CD14-positive monocyte (primary cell): Measurements from ENCODE around the gene ALG14. TPM values are rescaled to one million over a fixed set of nuclear protein-coding genes. Genes with fewer than 3 reads are reported as not detected.

Experiments used
- DNase-seq, 3 donors: peaks; one replicate each; pipeline ENCODE4 v3.0.0-alpha.2; 2011 to 2022
- H2AFZ ChIP-seq: 2 replicates; pipeline ENCODE4 v1.6.0; 2012; ENCODE audit warnings: mild to moderate bottlenecking, low read depth, low read length, inconsistent platforms; ENCODE audit not compliant: insufficient read depth, poor library complexity, severe bottlenecking
- H3K27ac ChIP-seq, 2 donors: 1 replicate in 1 of 2; 2 replicates in 1 of 2; pipeline ENCODE4 v1.5.1; 2012 to 2013; ENCODE audit warnings: low read length in 2 of 2, control low read depth in 1 of 2, inconsistent platforms in 1 of 2, low read depth in 1 of 2, mild to moderate bottlenecking in 1 of 2
- H3K27me3 ChIP-seq, 2 donors: one replicate each; pipeline versions ENCODE4 v1.6.0 to v1.6.1; 2011 to 2013; ENCODE audit warnings: low read length in 2 of 2; ENCODE audit not compliant: control insufficient read depth in 2 of 2, insufficient read depth in 2 of 2
- H3K36me3 ChIP-seq, 2 donors: replicated peaks in 1 of 2; 1 replicate in 1 of 2; 2 replicates in 1 of 2; pipeline versions ENCODE4 v1.5.1 to v1.6.1; 2012 to 2013; ENCODE audit warnings: low read length in 2 of 2, control low read depth in 1 of 2, inconsistent platforms in 1 of 2, mild to moderate bottlenecking in 1 of 2; ENCODE audit not compliant: insufficient read depth in 2 of 2, control insufficient read depth in 1 of 2
- H3K4me1 ChIP-seq, 2 donors: 1 replicate in 1 of 2; 2 replicates in 1 of 2; pipeline versions ENCODE4 v1.5.1 to v1.6.1; 2012 to 2013; ENCODE audit warnings: low read length in 2 of 2, control low read depth in 1 of 2, inconsistent platforms in 1 of 2, mild to moderate bottlenecking in 1 of 2, moderate library complexity in 1 of 2; ENCODE audit not compliant: insufficient read depth in 2 of 2, control insufficient read depth in 1 of 2
- H3K4me2 ChIP-seq: replicated peaks from 2 replicates; pipeline ENCODE3; 2012; ENCODE audit warnings: low read length, moderate library complexity, mild to moderate bottlenecking; ENCODE audit not compliant: poor library complexity, severe bottlenecking; ENCODE audit errors: extremely low read depth
- H3K4me3 ChIP-seq, 3 experiments: fragments of 200-600 bp in 1 of 3; sonication (generic) in 1 of 3; replicated peaks in 1 of 3; 1 replicate in 2 of 3; 2 replicates in 1 of 3; pipeline ENCODE4 v1.5.1; 2011 to 2013; ENCODE audit warnings: low read length in 3 of 3, mild to moderate bottlenecking in 3 of 3, control low read depth in 2 of 3, low read depth in 2 of 3, inconsistent platforms in 1 of 3, moderate library complexity in 1 of 3
- H3K79me2 ChIP-seq: 2 replicates; pipeline ENCODE4 v1.6.0; 2012; ENCODE audit warnings: mild to moderate bottlenecking, control low read depth, inconsistent platforms, low read length, moderate library complexity; ENCODE audit not compliant: insufficient read depth
- H3K9ac ChIP-seq: 2 replicates; pipeline ENCODE4 v1.6.0; 2017; ENCODE audit warnings: low read length, mild to moderate bottlenecking; ENCODE audit not compliant: insufficient read depth, poor library complexity, severe bottlenecking
- H3K9me3 ChIP-seq, 2 donors: replicated peaks in 1 of 2; 1 replicate in 1 of 2; 2 replicates in 1 of 2; pipeline versions ENCODE4 v1.5.1 to v1.6.1; 2012 to 2013; ENCODE audit warnings: low read length in 2 of 2, control low read depth in 1 of 2; ENCODE audit not compliant: control insufficient read depth in 1 of 2, insufficient read depth in 1 of 2
- H4K20me1 ChIP-seq: 2 replicates; pipeline ENCODE4 v1.6.0; 2012; ENCODE audit warnings: mild to moderate bottlenecking, low read length, control low read depth, moderate library complexity; ENCODE audit not compliant: insufficient read depth
- H3K27ac Mint-ChIP-seq, 7 donors: one replicate each; pipeline ENCODE4 v1.8.0; 2020; ENCODE audit warnings: mild to moderate bottlenecking in 7 of 7, mixed read lengths in 7 of 7, moderate library complexity in 6 of 7, inconsistent platforms in 2 of 7
- H3K27me3 Mint-ChIP-seq, 3 donors: one replicate each; pipeline ENCODE4 v1.8.0; 2021 to 2022; ENCODE audit warnings: low read depth in 3 of 3, mild to moderate bottlenecking in 3 of 3, mixed read lengths in 3 of 3, moderate library complexity in 3 of 3, inconsistent platforms in 1 of 3
- H3K36me3 Mint-ChIP-seq, 2 donors: one replicate each; pipeline ENCODE4 v1.8.0; 2020; ENCODE audit warnings: mixed read lengths in 2 of 2, inconsistent platforms in 1 of 2, mild to moderate bottlenecking in 1 of 2
- H3K4me1 Mint-ChIP-seq: one replicate; pipeline ENCODE4 v1.8.0; 2020; ENCODE audit warnings: mild to moderate bottlenecking, mixed read lengths
- H3K4me3 Mint-ChIP-seq, 2 donors: one replicate each; pipeline ENCODE4 v1.8.0; 2020; ENCODE audit warnings: mild to moderate bottlenecking in 2 of 2, mixed read lengths in 2 of 2, moderate library complexity in 1 of 2
- H3K9me3 Mint-ChIP-seq, 7 donors: one replicate each; pipeline ENCODE4 v1.8.0; 2020 to 2022; ENCODE audit warnings: mixed read lengths in 7 of 7, mild to moderate bottlenecking in 6 of 7, moderate library complexity in 6 of 7, inconsistent platforms in 2 of 7
- CTCF ChIP-seq: fragments of 200-600 bp; IDR thresholded peaks from one replicate; pipeline ENCODE4 v1.8.0; 2022; ENCODE audit warnings: antibody characterized with exemption, mild to moderate bottlenecking
- WGBS: methylation state at CpG from one replicate; pipeline ENCODE4 v1.1.5; 2013; ENCODE audit warnings: missing lambda C conversion rate; ENCODE audit not compliant: insufficient coverage; 5-methylcytosine and 5-hydroxymethylcytosine counted together
- intact Hi-C, 2 donors: fragments of 100-400 bp; cut with micrococcal nuclease; formaldehyde crosslinking; loops; one replicate each; pipeline versions ENCODE4 v1.15.0 to v1.15.1; 2023
- polyA plus RNA-seq, 3 donors: library from polyadenylated mRNA; depleted of rRNA in 1 of 3; unstranded in 2 of 3; stranded (reverse) in 1 of 3; fragments of 300-500 nt in 2 of 3; fragments of >200 nt in 1 of 3; fragmentation: Illumina TruSeq in 2 of 3; gene quantifications; 1 replicate in 2 of 3; 2 replicates in 1 of 3; pipeline ENCODE4 v1.2.3, GENCODE V29; 2012 to 2021

The ALG14 gene
- polyA plus RNA-seq, 3 donors: 0.27 to 5.5 (median 4.4) TPM

- Histone ChIP-seq H3K4me2 (no peak overlapping the region), H3K36me3 (no peaks in the 10 kb centered on the region), H3K79me2 (no peaks in the 10 kb centered on the region), H4K20me1 (no peaks in the 10 kb centered on the region), H3K9me3 (no peaks in the 10 kb centered on the region), H2AFZ (no peak overlapping the region), H3K4me3 (no peak overlapping the region), H3K27ac (no peak overlapping the region), H3K4me1 (no peaks in the 10 kb centered on the region), H3K27me3 (peaks cover 0 to 2% of the 10 kb centered on the region in 2 donors), H3K9ac (no peak overlapping the region)
- H3K27me3 Mint-ChIP-seq: peaks cover 0 to 4% (median 0%) of the 10 kb centered on the region in 3 donors
- TF ChIP-seq CTCF: no peak
- peaks cover 0 to 2% (median 0%) of the 10 kb centered on the region in 7 donors for H3K9me3 Mint-ChIP-seq
- WGBS: no CpG with 5 or more reads among the region's 1 CpG
- intact Hi-C loops: loop anchor here in 1 of 2 donors (10.0 kb wide), 1 partner anchor 57 kb away; no protein-coding TSS in a partner anchor
- no peaks in the 10 kb centered on the region for H3K36me3 Mint-ChIP-seq
- no peaks in the 10 kb centered on the region for H3K4me1 Mint-ChIP-seq
- no peak overlapping the region for H3K4me3 Mint-ChIP-seq
- H3K27ac Mint-ChIP-seq: no peak overlapping the region
- DNase-seq: no peak
Observed at GRCh38 chr1:94947437-94947836, 125.3 kb downstream of the ALG14 start.

GRCh38 chr1:94946886-94947285, 125.9 kb downstream of the ALG14 start:
- H3K27me3 ChIP-seq: peaks cover 0 to 2% of the 10 kb centered on the region in 2 donors
- Mint-ChIP-seq H3K9me3 (peaks cover 0 to 2% (median 0%) of the 10 kb centered on the region in 7 donors), H3K36me3 (no peaks in the 10 kb centered on the region), H3K27me3 (peaks cover 0 to 4% (median 0%) of the 10 kb centered on the region in 3 donors), H3K4me3 (no peak overlapping the region), H3K27ac (no peak overlapping the region), H3K4me1 (no peaks in the 10 kb centered on the region)
- H3K27ac ChIP-seq: no peak overlapping the region
- no peaks in the 10 kb centered on the region for H3K4me1 ChIP-seq
- no peak for TF ChIP-seq CTCF
- H3K9me3 ChIP-seq: no peaks in the 10 kb centered on the region
- H3K9ac ChIP-seq: no peak overlapping the region
- no peaks in the 10 kb centered on the region for H3K79me2 ChIP-seq
- DNase-seq: no peak
- no peak overlapping the region for H2AFZ ChIP-seq
- no peaks in the 10 kb centered on the region for H3K36me3 ChIP-seq
- no peak overlapping the region for H3K4me3 ChIP-seq
- WGBS: 42% methylated on average over 2 of the region's 3 CpGs
- H3K4me2 ChIP-seq: no peak overlapping the region
- H4K20me1 ChIP-seq: no peaks in the 10 kb centered on the region
- intact Hi-C loops: loop anchor here in 1 of 2 donors (10.0 kb wide), 1 partner anchor 58 kb away; no protein-coding TSS in a partner anchor
